GM21390 (cell line): ENCODE measurements around the gene SUSD1.
"Not testable (repeated sequence)": the region's sequence is repeated elsewhere in the genome, so short reads cannot be mapped to it uniquely, and the experiment has no call there.

Source experiments
- ATAC-seq: cut with Tn5 transposase; IDR thresholded peaks from one replicate; pipeline ENCODE4 v1.9.1; 2021; ENCODE audit not compliant: unreplicated experiment

Gene SUSD1

GRCh38 chr9:112174222-112174964 lies 704 bp downstream of the SUSD1 start:
- ATAC-seq, result peak; percentile 94

GRCh38 chr9:112173489-112174221 lies 1.4 kb downstream of the SUSD1 start:
- ATAC-seq, result no peak

GRCh38 chr9:112170968-112171367 lies 4.1 kb downstream of the SUSD1 start:
- no peak for ATAC-seq

GRCh38 chr9:112170235-112170634 lies 4.9 kb downstream of the SUSD1 start:
- ATAC-seq, result no peak

GRCh38 chr9:112169368-112169767 lies 5.7 kb downstream of the SUSD1 start:
- no peak for ATAC-seq

GRCh38 chr9:112168197-112168596 lies 6.9 kb downstream of the SUSD1 start:
- ATAC-seq, result no peak

- ATAC-seq, result no peak
Observed at GRCh38 chr9:112166176-112167140, 8.6 kb downstream of the SUSD1 start.

- no peak for ATAC-seq
Observed at GRCh38 chr9:112162621-112163413, 12.3 kb downstream of the SUSD1 start.

GRCh38 chr9:112159781-112160180 lies 15.3 kb downstream of the SUSD1 start:
- ATAC-seq, result no peak

- no peak for ATAC-seq
Observed at GRCh38 chr9:112158656-112159367, 16.3 kb downstream of the SUSD1 start.

- ATAC-seq, result no peak
Observed at GRCh38 chr9:112157961-112158360, 17.1 kb downstream of the SUSD1 start.

- no peak for ATAC-seq
Observed at GRCh38 chr9:112157087-112157486, 18.0 kb downstream of the SUSD1 start.

- no peak for ATAC-seq
Observed at GRCh38 chr9:112149211-112149610, 25.9 kb downstream of the SUSD1 start.

- no peak for ATAC-seq
Observed at GRCh38 chr9:112145886-112146285, 29.2 kb downstream of the SUSD1 start.

- ATAC-seq, result no peak
Observed at GRCh38 chr9:112144807-112145206, 30.3 kb downstream of the SUSD1 start.

- ATAC-seq, result no peak
Observed at GRCh38 chr9:112142420-112142819, 32.7 kb downstream of the SUSD1 start.

GRCh38 chr9:112140936-112141335 lies 34.2 kb downstream of the SUSD1 start:
- ATAC-seq, result peak; percentile 18

GRCh38 chr9:112137066-112137465 lies 38.0 kb downstream of the SUSD1 start:
- no peak for ATAC-seq

- no peak for ATAC-seq
Observed at GRCh38 chr9:112135706-112136105, 39.4 kb downstream of the SUSD1 start.

GRCh38 chr9:112133806-112134205 lies 41.3 kb downstream of the SUSD1 start:
- not testable (repeated sequence) for ATAC-seq
